Measurements from ENCODE around the gene WDR13. TPM values are rescaled to one million over a fixed set of nuclear protein-coding genes. Genes with fewer than 3 reads are reported as not detected.
"Not testable (repeated sequence)": the region's sequence is repeated elsewhere in the genome, so short reads cannot be mapped to it uniquely, and the experiment has no call there.

WDR13 gene
- total RNA-seq, result 100 to 1,000 TPM in 4 of 5 donors, 10 to 100 TPM in 1; 52.0 to 433 (median 194) TPM
- 100 to 1,000 TPM; 121 to 197 (median 165) TPM for polyA plus RNA-seq
- long read RNA-seq, donor 1, full-length matches to known transcripts, result 4 of 4 reads
- long read RNA-seq, donor 1, partial matches to known transcripts, result 0 of 4 reads
- long read RNA-seq, donor 1, other reads (novel, unspliced or antisense), result 0 of 4 reads
- long read RNA-seq, donor 2, full-length matches to known transcripts, result 15 of 21 reads
- long read RNA-seq, donor 2, partial matches to known transcripts, result 6 of 21 reads
- long read RNA-seq, donor 2, other reads (novel, unspliced or antisense), result 0 of 21 reads
- long read RNA-seq, donor 3, full-length matches to known transcripts, result 12 of 12 reads
- long read RNA-seq, donor 3, partial matches to known transcripts, result 0 of 12 reads
- long read RNA-seq, donor 3, other reads (novel, unspliced or antisense), result 0 of 12 reads
- long read RNA-seq, donor 4, result 0 reads
- long read RNA-seq, donor 5, full-length matches to known transcripts, result 14 of 14 reads
- long read RNA-seq, donor 5, partial matches to known transcripts, result 0 of 14 reads
- long read RNA-seq, donor 5, other reads (novel, unspliced or antisense), result 0 of 14 reads
- long read RNA-seq, donor 6, full-length matches to known transcripts, result 24 of 31 reads
- long read RNA-seq, donor 6, partial matches to known transcripts, result 7 of 31 reads
- long read RNA-seq, donor 6, other reads (novel, unspliced or antisense), result 0 of 31 reads
- long read RNA-seq, donor 7, full-length matches to known transcripts, result 16 of 21 reads
- long read RNA-seq, donor 7, partial matches to known transcripts, result 0 of 21 reads
- long read RNA-seq, donor 7, other reads (novel, unspliced or antisense), result 5 of 21 reads
- long read RNA-seq, donor 8, full-length matches to known transcripts, result 17 of 17 reads
- long read RNA-seq, donor 8, partial matches to known transcripts, result 0 of 17 reads
- long read RNA-seq, donor 8, other reads (novel, unspliced or antisense), result 0 of 17 reads
- long read RNA-seq, donor 9, full-length matches to known transcripts, result 6 of 11 reads
- long read RNA-seq, donor 9, partial matches to known transcripts, result 5 of 11 reads
- long read RNA-seq, donor 9, other reads (novel, unspliced or antisense), result 0 of 11 reads
- long read RNA-seq, donor 10, partial matches to known transcripts, result 0 of 4 reads
- long read RNA-seq, donor 10, other reads (novel, unspliced or antisense), result 0 of 4 reads

DNA sequence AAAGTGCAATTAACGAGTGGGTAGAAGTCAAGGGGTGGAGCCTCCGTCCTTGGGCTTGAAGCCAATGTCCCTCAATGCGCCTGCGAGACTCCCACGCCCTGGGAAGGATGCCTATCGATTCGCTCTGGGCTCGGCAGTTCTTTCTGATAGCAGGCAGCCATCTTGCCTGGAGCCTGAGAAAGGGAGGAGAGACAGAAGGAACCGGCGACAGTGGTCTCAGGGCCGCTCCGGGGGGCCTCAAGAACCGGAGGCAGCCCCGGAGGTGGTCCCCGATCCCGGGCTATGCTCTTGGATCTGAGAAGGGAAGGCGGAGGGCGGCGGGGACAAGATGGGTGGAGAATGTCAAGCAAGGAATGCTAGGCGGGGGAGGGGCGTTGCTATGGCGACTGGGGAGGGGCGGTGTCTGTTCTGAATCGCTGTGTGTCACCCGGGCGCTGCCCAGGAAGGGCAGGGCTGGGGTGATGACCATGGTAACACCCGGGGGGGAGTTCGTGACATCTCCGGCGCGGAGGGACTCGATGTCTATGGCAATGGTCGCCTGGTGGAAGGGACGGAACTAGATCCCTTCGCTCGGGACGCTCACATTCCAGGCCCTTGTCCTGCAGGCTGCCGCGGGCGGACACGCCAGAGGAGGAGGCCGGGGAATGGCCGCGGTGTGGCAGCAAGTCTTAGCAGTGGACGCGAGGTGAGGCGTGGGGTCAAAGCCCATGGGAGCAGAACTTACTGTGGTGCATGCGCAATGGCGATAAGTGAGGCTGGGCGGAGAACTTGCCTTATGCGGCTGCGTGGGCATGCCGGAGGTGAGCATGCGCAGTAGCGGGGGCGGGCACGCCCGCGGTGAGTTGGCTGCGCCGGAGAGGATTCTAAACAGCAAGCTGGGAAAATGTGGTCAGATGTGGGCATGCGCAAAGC, at the start of gene WDR13:
WDR13 (plus strand) TSS at position 140 of the 912 bp plus-strand sequence; CDS start at position 645, 505 bp downstream.
- WGBS, 5 donors, result 0 to 37% (median 9%) methylated on average over 17 to 62 of the region's 62 CpGs
- Histone ChIP-seq H3K36me3 (peaks cover 21 to 41% (median 40%) of the 10 kb centered on the region in 4 donors), H3K4me1 (peaks cover 0 to 21% (median 12%) of the 10 kb centered on the region in 4 donors), H3K9me3 (no peaks in the 10 kb centered on the region), H3K27me3 (no peaks in the 10 kb centered on the region), H3K27ac (peak within 1 kb of the TSS; percentile 93 to 97 (median 96)), H3K4me3 (peak within 1 kb of the TSS; percentile 46 to 64 (median 53))
- TF ChIP-seq POLR2A (IDR thresholded peaks at IDR 0.05) (peak in 1 of 4 donors; percentile 37), POLR2AphosphoS5 (IDR thresholded peaks at IDR 0.05) (peak; percentile 58 to 85 (median 84))
- TF ChIP-seq, protein P1, sequence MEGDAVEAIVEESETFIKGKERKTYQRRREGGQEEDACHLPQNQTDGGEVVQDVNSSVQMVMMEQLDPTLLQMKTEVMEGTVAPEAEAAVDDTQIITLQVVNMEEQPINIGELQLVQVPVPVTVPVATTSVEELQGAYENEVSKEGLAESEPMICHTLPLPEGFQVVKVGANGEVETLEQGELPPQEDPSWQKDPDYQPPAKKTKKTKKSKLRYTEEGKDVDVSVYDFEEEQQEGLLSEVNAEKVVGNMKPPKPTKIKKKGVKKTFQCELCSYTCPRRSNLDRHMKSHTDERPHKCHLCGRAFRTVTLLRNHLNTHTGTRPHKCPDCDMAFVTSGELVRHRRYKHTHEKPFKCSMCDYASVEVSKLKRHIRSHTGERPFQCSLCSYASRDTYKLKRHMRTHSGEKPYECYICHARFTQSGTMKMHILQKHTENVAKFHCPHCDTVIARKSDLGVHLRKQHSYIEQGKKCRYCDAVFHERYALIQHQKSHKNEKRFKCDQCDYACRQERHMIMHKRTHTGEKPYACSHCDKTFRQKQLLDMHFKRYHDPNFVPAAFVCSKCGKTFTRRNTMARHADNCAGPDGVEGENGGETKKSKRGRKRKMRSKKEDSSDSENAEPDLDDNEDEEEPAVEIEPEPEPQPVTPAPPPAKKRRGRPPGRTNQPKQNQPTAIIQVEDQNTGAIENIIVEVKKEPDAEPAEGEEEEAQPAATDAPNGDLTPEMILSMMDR (IDR thresholded peaks at IDR 0.05), result no peak
- intact Hi-C loops (cut with DNase I; ENCODE audit: low total_unique reads), result no loop called here
- DNase-seq, result peak; percentile 92 to 97

GRCh38 chrX:48548871-48549270, 48.4 kb upstream of the WDR13 start:
- Histone ChIP-seq H3K4me3 (no peak overlapping the region), H3K9me3 (no peaks in the 10 kb centered on the region), H3K4me1 (peaks cover 0 to 5% (median 0%) of the 10 kb centered on the region in 4 donors), H3K27ac (no peak overlapping the region), H3K36me3 (peaks cover 0 to 61% (median 52%) of the 10 kb centered on the region in 4 donors), H3K27me3 (no peaks in the 10 kb centered on the region)
- DNase-seq, result no peak
- intact Hi-C loops (cut with DNase I; ENCODE audit: low total_unique reads), result no loop called here
- 89 to 93% (median 91%) methylated on average over 3 of the region's 3 CpGs for WGBS, 5 donors
- no peak for TF ChIP-seq EP300 (IDR thresholded peaks at IDR 0.05)
- no peak for TF ChIP-seq POLR2AphosphoS5 (IDR thresholded peaks at IDR 0.05)
- TF ChIP-seq, protein P1 (IDR thresholded peaks at IDR 0.05), result no peak
- TF ChIP-seq POLR2A (IDR thresholded peaks at IDR 0.05), result no peak

DNA sequence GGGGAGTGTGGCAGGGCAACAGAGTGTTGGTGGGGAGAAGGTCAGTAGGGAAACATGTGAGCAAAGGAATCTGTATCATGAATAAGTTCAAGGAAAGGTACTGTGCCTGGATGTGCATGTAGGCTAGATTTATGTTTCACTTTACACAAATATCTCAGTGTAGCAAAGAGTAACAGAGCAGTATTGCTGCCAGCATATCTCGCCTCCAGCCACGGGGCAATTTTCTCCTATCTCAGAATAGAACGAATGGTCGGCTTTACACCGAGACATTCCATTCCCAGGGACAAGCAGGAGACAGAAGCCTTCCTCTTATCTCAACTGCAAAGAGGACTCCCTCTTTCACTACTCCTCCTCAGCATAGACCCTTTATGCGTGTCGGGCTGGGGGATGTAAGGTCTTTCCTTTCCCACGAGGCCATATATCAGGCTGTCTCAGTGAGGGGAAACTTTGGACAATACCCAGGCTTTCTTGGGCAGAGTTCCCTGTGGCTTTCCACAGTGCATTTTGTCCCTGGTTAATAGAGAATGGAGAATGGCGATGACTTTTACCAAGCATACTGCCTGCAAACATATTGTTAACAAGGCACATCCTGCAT, 41.5 kb upstream of the WDR13 start:
- H3K36me3 ChIP-seq, result peaks cover 0 to 72% (median 60%) of the 10 kb centered on the region in 4 donors
- DNase-seq; intact Hi-C loops (cut with DNase I; ENCODE audit: low total_unique reads); H3K27ac ChIP-seq; H3K27me3 ChIP-seq; H3K4me3 ChIP-seq; H3K9me3 ChIP-seq; H3K4me1 ChIP-seq: not testable (repeated sequence)
- 87 to 96% (median 90%) methylated on average over 7 to 9 of the region's 9 CpGs for WGBS, 5 donors

DNA sequence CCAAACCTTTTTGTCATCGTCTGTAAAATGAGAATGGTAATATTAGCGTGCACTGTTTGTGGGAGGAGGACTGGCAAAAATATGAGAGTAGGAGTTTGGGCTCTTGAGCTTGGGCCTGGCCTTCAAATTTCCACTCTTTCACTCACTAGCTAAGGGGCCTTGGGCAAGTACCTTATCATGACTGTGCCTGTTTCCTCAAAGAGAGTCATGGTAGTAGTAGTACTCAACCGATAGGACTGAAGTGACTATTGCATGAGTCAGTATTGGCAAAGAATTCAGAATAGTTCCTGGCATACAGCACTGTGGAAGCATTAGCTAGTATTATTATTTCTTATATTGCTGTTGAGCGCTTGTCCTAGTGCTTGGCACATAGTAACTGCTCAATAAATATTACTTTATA, 39.0 kb upstream of the WDR13 start:
- TF ChIP-seq, protein P1 (IDR thresholded peaks at IDR 0.05), result no peak
- no peak for TF ChIP-seq EP300 (IDR thresholded peaks at IDR 0.05)
- TF ChIP-seq POLR2A (IDR thresholded peaks at IDR 0.05), result no peak
- no peak for TF ChIP-seq POLR2AphosphoS5 (IDR thresholded peaks at IDR 0.05)
- H3K9me3 ChIP-seq, result no peaks in the 10 kb centered on the region
- peaks cover 3 to 66% (median 64%) of the 10 kb centered on the region in 4 donors for H3K36me3 ChIP-seq
- intact Hi-C loops (cut with DNase I; ENCODE audit: low total_unique reads), result no loop called here
- H3K27ac ChIP-seq, result no peak overlapping the region
- H3K27me3 ChIP-seq, result no peaks in the 10 kb centered on the region
- 70 to 85% (median 80%) methylated on average over 4 of the region's 4 CpGs for WGBS, 5 donors
- no peaks in the 10 kb centered on the region for H3K4me1 ChIP-seq
- H3K4me3 ChIP-seq, result no peak overlapping the region
- no peak for DNase-seq

All from stomach (tissue), 19 donors.